Mesendoderm (in vitro differentiated cells): ENCODE data around the gene DENND1B.

Experiments
- DNase-seq: peaks from one replicate; pipeline ENCODE4 v3.0.0; 2013
- H2AK5ac ChIP-seq: 2 replicates; pipeline ENCODE4 v1.6.1; 2013; ENCODE audit warnings: low read length, inconsistent platforms
- H2BK120ac ChIP-seq: 2 replicates; pipeline ENCODE4 v1.6.1; 2013; ENCODE audit warnings: low read depth, mild to moderate bottlenecking, low read length, moderate library complexity, mixed read lengths
- H2BK15ac ChIP-seq: replicated peaks from 2 replicates; pipeline ENCODE4 v1.6.1; 2013; ENCODE audit warnings: low read depth, mild to moderate bottlenecking, moderate library complexity
- H2BK5ac ChIP-seq: 2 replicates; pipeline ENCODE4 v1.6.1; 2013; ENCODE audit warnings: low read length, inconsistent platforms
- H3K18ac ChIP-seq: 2 replicates; pipeline ENCODE4 v1.6.1; 2013; ENCODE audit warnings: mild to moderate bottlenecking, low read length, mixed read lengths
- H3K23ac ChIP-seq: one replicate; pipeline ENCODE4 v1.6.1; 2013; ENCODE audit warnings: low read length
- H3K27ac ChIP-seq: 2 replicates; pipeline ENCODE4 v1.5.1; 2013; ENCODE audit warnings: low read depth, mild to moderate bottlenecking, inconsistent platforms, low read length, moderate library complexity
- H3K27me3 ChIP-seq: 2 replicates; pipeline ENCODE4 v1.6.1; 2013; ENCODE audit warnings: low read length, control low read depth, mild to moderate bottlenecking, inconsistent platforms; ENCODE audit not compliant: insufficient read depth, poor library complexity
- H3K36me3 ChIP-seq: 2 replicates; pipeline ENCODE4 v1.6.1; 2013; ENCODE audit warnings: low read length, inconsistent platforms; ENCODE audit not compliant: control insufficient read depth, insufficient read depth
- H3K4ac ChIP-seq: one replicate; pipeline ENCODE4 v1.6.1; 2013; ENCODE audit warnings: low read depth, mild to moderate bottlenecking, low read length, moderate library complexity
- H3K4me1 ChIP-seq: 2 replicates; pipeline ENCODE4 v1.6.1; 2013; ENCODE audit warnings: low read depth, low read length, inconsistent platforms; ENCODE audit not compliant: control insufficient read depth
- H3K4me2 ChIP-seq: 2 replicates; pipeline ENCODE4 v1.6.1; 2013; ENCODE audit warnings: low read length
- H3K4me3 ChIP-seq: 2 replicates; pipeline ENCODE4 v1.5.1; 2013; ENCODE audit warnings: mild to moderate bottlenecking, low read length
- H3K56ac ChIP-seq: one replicate; pipeline ENCODE4 v1.6.1; 2013; ENCODE audit warnings: low read length
- H3K79me1 ChIP-seq: 2 replicates; pipeline ENCODE4 v1.6.1; 2013; ENCODE audit warnings: low read length, inconsistent platforms
- H3K79me2 ChIP-seq: 2 replicates; pipeline ENCODE4 v1.6.1; 2013; ENCODE audit warnings: mild to moderate bottlenecking, low read length; ENCODE audit not compliant: control insufficient read depth, insufficient read depth
- H3K9ac ChIP-seq: 2 replicates; pipeline ENCODE4 v1.6.1; 2013; ENCODE audit warnings: low read length, inconsistent platforms
- H4K5ac ChIP-seq: one replicate; pipeline ENCODE4 v1.6.1; 2013; ENCODE audit warnings: low read length
- H4K8ac ChIP-seq: one replicate; pipeline ENCODE4 v1.6.1; 2013; ENCODE audit warnings: low read depth, mild to moderate bottlenecking, control low read depth, low read length, moderate library complexity
- WGBS: extraction: QIAGEN DNeasy Blood & Tissue Kit; methylation state at CpG from one replicate; pipeline ENCODE4 v1.1.7; 2013; ENCODE audit warnings: low lambda C conversion rate, missing lambda C conversion rate; ENCODE audit not compliant: insufficient coverage; ENCODE audit errors: extremely low coverage; 5-methylcytosine and 5-hydroxymethylcytosine counted together

The DENND1B gene

GRCh38 chr1:197649188-197649587, 126.1 kb downstream of the DENND1B start:
- H3K27ac ChIP-seq = no peak overlapping the region
- no peak overlapping the region for H4K8ac ChIP-seq
- H3K56ac ChIP-seq = no peak overlapping the region
- no peak overlapping the region for H3K4me2 ChIP-seq
- no peak overlapping the region for H2BK5ac ChIP-seq
- no peak overlapping the region for H2AK5ac ChIP-seq
- H2BK120ac ChIP-seq = no peak overlapping the region
- H4K5ac ChIP-seq = no peak overlapping the region
- no peaks in the 10 kb centered on the region for H3K27me3 ChIP-seq
- H3K23ac ChIP-seq = no peak overlapping the region
- no CpG with 5 or more reads among the region's 2 CpGs for WGBS
- no peak overlapping the region for H3K4ac ChIP-seq
- DNase-seq = no peak
- no peak overlapping the region for H2BK15ac ChIP-seq
- no peaks in the 10 kb centered on the region for H3K79me2 ChIP-seq
- no peak overlapping the region for H3K18ac ChIP-seq
- no peaks in the 10 kb centered on the region for H3K4me1 ChIP-seq
- H3K79me1 ChIP-seq = no peaks in the 10 kb centered on the region
- H3K36me3 ChIP-seq = no peaks in the 10 kb centered on the region
- H3K4me3 ChIP-seq = no peak overlapping the region
- H3K9ac ChIP-seq = no peak overlapping the region

- no peaks in the 10 kb centered on the region for H3K79me1 ChIP-seq
- no peak overlapping the region for H3K9ac ChIP-seq
- no peak overlapping the region for H2BK120ac ChIP-seq
- no peak overlapping the region for H3K4me2 ChIP-seq
- no peak overlapping the region for H4K5ac ChIP-seq
- no peak overlapping the region for H3K4ac ChIP-seq
- H3K27ac ChIP-seq = no peak overlapping the region
- DNase-seq = no peak
- H3K4me3 ChIP-seq = no peak overlapping the region
- no peak overlapping the region for H4K8ac ChIP-seq
- H2BK15ac ChIP-seq = no peak overlapping the region
- WGBS = no CpG with 5 or more reads among the region's 2 CpGs
- H3K79me2 ChIP-seq = no peaks in the 10 kb centered on the region
- no peak overlapping the region for H2AK5ac ChIP-seq
- H3K27me3 ChIP-seq = no peaks in the 10 kb centered on the region
- H3K56ac ChIP-seq = no peak overlapping the region
- H3K36me3 ChIP-seq = no peaks in the 10 kb centered on the region
- no peak overlapping the region for H3K23ac ChIP-seq
- no peaks in the 10 kb centered on the region for H3K4me1 ChIP-seq
- H3K18ac ChIP-seq = no peak overlapping the region
- no peak overlapping the region for H2BK5ac ChIP-seq
Measured at GRCh38 chr1:197638316-197638715, 137.0 kb downstream of the DENND1B start.

- Histone ChIP-seq H4K5ac (no peak overlapping the region), H3K18ac (no peak overlapping the region), H3K79me1 (no peaks in the 10 kb centered on the region), H2AK5ac (no peak overlapping the region), H3K27ac (no peak overlapping the region), H2BK5ac (no peak overlapping the region), H3K36me3 (no peaks in the 10 kb centered on the region), H3K79me2 (no peaks in the 10 kb centered on the region), H3K23ac (no peak overlapping the region), H3K4ac (no peak overlapping the region), H2BK15ac (no peak overlapping the region), H3K56ac (no peak overlapping the region), H3K4me1 (no peaks in the 10 kb centered on the region), H3K27me3 (no peaks in the 10 kb centered on the region), H2BK120ac (no peak overlapping the region), H3K4me3 (no peak overlapping the region), H3K4me2 (no peak overlapping the region), H4K8ac (no peak overlapping the region), H3K9ac (no peak overlapping the region)
- no CpG with 5 or more reads among the region's 3 CpGs for WGBS
- DNase-seq = no peak
Measured at GRCh38 chr1:197637406-197637805, 137.9 kb downstream of the DENND1B start.

- H3K9ac ChIP-seq = no peak overlapping the region
- no peak overlapping the region for H3K56ac ChIP-seq
- H3K18ac ChIP-seq = no peak overlapping the region
- H3K27me3 ChIP-seq = no peaks in the 10 kb centered on the region
- WGBS = no CpG with 5 or more reads among the region's 2 CpGs
- no peak overlapping the region for H3K4ac ChIP-seq
- H2BK120ac ChIP-seq = no peak overlapping the region
- no peak overlapping the region for H3K4me3 ChIP-seq
- no peak for DNase-seq
- no peaks in the 10 kb centered on the region for H3K4me1 ChIP-seq
- no peaks in the 10 kb centered on the region for H3K79me2 ChIP-seq
- no peak overlapping the region for H2AK5ac ChIP-seq
- no peak overlapping the region for H3K4me2 ChIP-seq
- no peak overlapping the region for H2BK15ac ChIP-seq
- no peak overlapping the region for H4K5ac ChIP-seq
- H2BK5ac ChIP-seq = no peak overlapping the region
- no peak overlapping the region for H3K27ac ChIP-seq
- H4K8ac ChIP-seq = no peak overlapping the region
- H3K23ac ChIP-seq = no peak overlapping the region
- no peaks in the 10 kb centered on the region for H3K79me1 ChIP-seq
- H3K36me3 ChIP-seq = no peaks in the 10 kb centered on the region
Measured at GRCh38 chr1:197633447-197634078, 141.7 kb downstream of the DENND1B start.

GRCh38 chr1:197632651-197633050, 142.6 kb downstream of the DENND1B start:
- no peaks in the 10 kb centered on the region for H3K79me2 ChIP-seq
- no peak overlapping the region for H2BK5ac ChIP-seq
- no peaks in the 10 kb centered on the region for H3K36me3 ChIP-seq
- H2BK15ac ChIP-seq = no peak overlapping the region
- no peak overlapping the region for H3K4me2 ChIP-seq
- H4K8ac ChIP-seq = no peak overlapping the region
- no peak overlapping the region for H3K56ac ChIP-seq
- no peak overlapping the region for H4K5ac ChIP-seq
- no peaks in the 10 kb centered on the region for H3K4me1 ChIP-seq
- no peak overlapping the region for H3K18ac ChIP-seq
- H2AK5ac ChIP-seq = no peak overlapping the region
- no CpG with 5 or more reads among the region's 1 CpG for WGBS
- DNase-seq = no peak
- H3K23ac ChIP-seq = no peak overlapping the region
- H3K4ac ChIP-seq = no peak overlapping the region
- H3K9ac ChIP-seq = no peak overlapping the region
- H3K27me3 ChIP-seq = no peaks in the 10 kb centered on the region
- no peaks in the 10 kb centered on the region for H3K79me1 ChIP-seq
- no peak overlapping the region for H3K4me3 ChIP-seq
- H3K27ac ChIP-seq = no peak overlapping the region
- no peak overlapping the region for H2BK120ac ChIP-seq

GRCh38 chr1:197632005-197632404, 143.3 kb downstream of the DENND1B start:
- Histone ChIP-seq H3K56ac (no peak overlapping the region), H3K79me2 (no peaks in the 10 kb centered on the region), H4K8ac (no peak overlapping the region), H3K36me3 (no peaks in the 10 kb centered on the region), H2BK5ac (no peak overlapping the region), H3K23ac (no peak overlapping the region), H2AK5ac (no peak overlapping the region), H3K27me3 (no peaks in the 10 kb centered on the region), H3K79me1 (no peaks in the 10 kb centered on the region), H2BK120ac (no peak overlapping the region), H3K9ac (no peak overlapping the region), H3K4ac (no peak overlapping the region), H3K27ac (no peak overlapping the region), H2BK15ac (no peak overlapping the region), H3K4me3 (no peak overlapping the region), H3K4me2 (no peak overlapping the region), H3K4me1 (no peaks in the 10 kb centered on the region), H3K18ac (no peak overlapping the region), H4K5ac (no peak overlapping the region)
- no peak for DNase-seq
